ENCODE data around the gene SEMA3B.
"Not testable (repeated sequence)": the region's sequence is repeated elsewhere in the genome, so short reads cannot be mapped to it uniquely, and the experiment has no call there.

SEMA3B gene

GRCh38 chr3:50271314-50271936 lies 2.5 kb downstream of the SEMA3B start:
- H3K4me3 ChIP-seq (ENCODE audit: severe bottlenecking), result no peak overlapping the region
- no peak for TF ChIP-seq CTCF (IDR thresholded peaks at IDR 0.05; ENCODE audit: poor library complexity, severe bottlenecking)
- H3K27me3 ChIP-seq (ENCODE audit: insufficient read depth, poor library complexity, severe bottlenecking), result no peaks in the 10 kb centered on the region
- ATAC-seq (ENCODE audit: low read depth) (no peak), DNase-seq (ENCODE audit: low spot score) (no peak)
- peak overlapping the region; percentile 93 for H3K27ac ChIP-seq (ENCODE audit: poor library complexity, severe bottlenecking)
- H3K4me1 ChIP-seq (ENCODE audit: insufficient read depth, poor library complexity, severe bottlenecking), result peaks cover 25% of the 10 kb centered on the region
- peaks cover 41% of the 10 kb centered on the region for H3K36me3 ChIP-seq (ENCODE audit: low read depth)
- no peaks in the 10 kb centered on the region for H3K9me3 ChIP-seq (ENCODE audit: severe bottlenecking)

- not testable (repeated sequence) for H3K9me3 ChIP-seq (ENCODE audit: severe bottlenecking); H3K27me3 ChIP-seq (ENCODE audit: insufficient read depth, poor library complexity, severe bottlenecking); H3K4me3 ChIP-seq (ENCODE audit: severe bottlenecking); H3K27ac ChIP-seq (ENCODE audit: poor library complexity, severe bottlenecking); DNase-seq (ENCODE audit: low spot score); ATAC-seq (ENCODE audit: low read depth)
- H3K4me1 ChIP-seq (ENCODE audit: insufficient read depth, poor library complexity, severe bottlenecking), result peaks cover 24% of the 10 kb centered on the region
- H3K36me3 ChIP-seq (ENCODE audit: low read depth), result peaks cover 48% of the 10 kb centered on the region
These were observed 3.6 kb downstream of the SEMA3B start for GRCh38 chr3:50272538-50272910.

GRCh38 chr3:50272911-50273688 lies 4.2 kb downstream of the SEMA3B start:
- ATAC-seq (ENCODE audit: low read depth) (peak; percentile 18; the same call in 2 of the 3 replicates), DNase-seq (ENCODE audit: low spot score) (no peak)
- Histone ChIP-seq H3K36me3 (ENCODE audit: low read depth) (peaks cover 48% of the 10 kb centered on the region), H3K4me1 (ENCODE audit: insufficient read depth, poor library complexity, severe bottlenecking) (peaks cover 21% of the 10 kb centered on the region), H3K27ac (ENCODE audit: poor library complexity, severe bottlenecking) (no peak overlapping the region), H3K9me3 (ENCODE audit: severe bottlenecking) (no peaks in the 10 kb centered on the region), H3K27me3 (ENCODE audit: insufficient read depth, poor library complexity, severe bottlenecking) (no peaks in the 10 kb centered on the region), H3K4me3 (ENCODE audit: severe bottlenecking) (no peak overlapping the region)
- TF ChIP-seq CTCF (IDR thresholded peaks at IDR 0.05; ENCODE audit: poor library complexity, severe bottlenecking), result peak; percentile 84

- Histone ChIP-seq H3K36me3 (ENCODE audit: low read depth) (peaks cover 48% of the 10 kb centered on the region), H3K27me3 (ENCODE audit: insufficient read depth, poor library complexity, severe bottlenecking) (no peaks in the 10 kb centered on the region), H3K4me3 (ENCODE audit: severe bottlenecking) (no peak overlapping the region), H3K27ac (ENCODE audit: poor library complexity, severe bottlenecking) (no peak overlapping the region), H3K9me3 (ENCODE audit: severe bottlenecking) (no peaks in the 10 kb centered on the region), H3K4me1 (ENCODE audit: insufficient read depth, poor library complexity, severe bottlenecking) (peaks cover 16% of the 10 kb centered on the region)
- DNase-seq (ENCODE audit: low spot score), result no peak
- no peak for TF ChIP-seq CTCF (IDR thresholded peaks at IDR 0.05; ENCODE audit: poor library complexity, severe bottlenecking)
- no peak for ATAC-seq (ENCODE audit: low read depth)
These were observed 4.7 kb downstream of the SEMA3B start for GRCh38 chr3:50273689-50274065.

- Histone ChIP-seq H3K9me3 (ENCODE audit: severe bottlenecking) (no peaks in the 10 kb centered on the region), H3K27ac (ENCODE audit: poor library complexity, severe bottlenecking) (no peak overlapping the region), H3K36me3 (ENCODE audit: low read depth) (peaks cover 48% of the 10 kb centered on the region), H3K4me3 (ENCODE audit: severe bottlenecking) (no peak overlapping the region), H3K27me3 (ENCODE audit: insufficient read depth, poor library complexity, severe bottlenecking) (no peaks in the 10 kb centered on the region), H3K4me1 (ENCODE audit: insufficient read depth, poor library complexity, severe bottlenecking) (peaks cover 15% of the 10 kb centered on the region)
- DNase-seq (ENCODE audit: low spot score), result no peak
- TF ChIP-seq CTCF (IDR thresholded peaks at IDR 0.05; ENCODE audit: poor library complexity, severe bottlenecking), result peak; percentile 73
- no peak for ATAC-seq (ENCODE audit: low read depth)
These were observed 5.6 kb downstream of the SEMA3B start for GRCh38 chr3:50274371-50275104.

Data from RWPE2 (cell line).